ENCODE data around the gene SNAPC2. TPM values are rescaled to one million over a fixed set of nuclear protein-coding genes. Genes with fewer than 3 reads are reported as not detected.

SNAPC2 gene
- total and polyA plus RNA-seq, 2 of the 13 experiments (the other 11 are each of a cell fraction or from before 2014, with no cell fraction given), result 10.2 to 12.7 TPM

GRCh38 chr19:7904074-7905020 lies 15.8 kb upstream of the SNAPC2 start (continued):
- TF ChIP-seq ZNF512B (CRISPR knock-in tag; IDR thresholded peaks at IDR 0.05; ENCODE audit: borderline replicate concordance), result no peak
- no peak for TF ChIP-seq ZNF124 (CRISPR knock-in tag; IDR thresholded peaks at IDR 0.05)
- no peak for TF ChIP-seq MAFK (conservative IDR thresholded peaks at IDR 0.05 in 1 of 2, IDR thresholded peaks at IDR 0.05 in 1 of 2; ENCODE audit: low read length in 2 of 2)
- TF ChIP-seq ARID5B (CRISPR knock-in tag; IDR thresholded peaks at IDR 0.05), result no peak
- TF ChIP-seq ZNF768 (CRISPR knock-in tag; IDR thresholded peaks at IDR 0.05), result 0 out of 2 replicates have a peak, but pooled peaks have one; percentile 13
- TF ChIP-seq FOXA1 (IDR thresholded peaks at IDR 0.05), result no peak
- TF ChIP-seq FOXA1 (CRISPR knock-in tag; IDR thresholded peaks at IDR 0.05), result no peak
- no peak for TF ChIP-seq HOXA7 (CRISPR knock-in tag; IDR thresholded peaks at IDR 0.05)
- no peak for TF ChIP-seq ZSCAN25 (CRISPR knock-in tag; IDR thresholded peaks at IDR 0.05)
- TF ChIP-seq PREB (CRISPR knock-in tag; IDR thresholded peaks at IDR 0.05), result no peak
- no peak for TF ChIP-seq ZFP36 (IDR thresholded peaks at IDR 0.05; ENCODE audit: borderline replicate concordance, low read depth, low read length, partially characterized antibody)
- TF ChIP-seq GABPB1 (CRISPR knock-in tag; IDR thresholded peaks at IDR 0.05), result peak; percentile 68
- TF ChIP-seq ZIK1 (CRISPR knock-in tag; IDR thresholded peaks at IDR 0.05; ENCODE audit: borderline replicate concordance, low read depth), result no peak
- no peak for TF ChIP-seq IKZF5 (CRISPR knock-in tag; IDR thresholded peaks at IDR 0.05)
- no peak for TF ChIP-seq ZXDC (CRISPR knock-in tag; IDR thresholded peaks at IDR 0.05)
- TF ChIP-seq ZFYVE20 (CRISPR knock-in tag; IDR thresholded peaks at IDR 0.05; ENCODE audit: borderline replicate concordance, low read depth), result no peak
